IgD-negative memory B cell (primary cell): ENCODE results near the gene BMPR1B. TPM values are rescaled to one million over a fixed set of nuclear protein-coding genes. Genes with fewer than 3 reads are reported as not detected.
"Not testable (repeated sequence)": the region's sequence is repeated elsewhere in the genome, so short reads cannot be mapped to it uniquely, and the experiment has no call there.

Source experiments
- H3K27ac Mint-ChIP-seq, 3 donors: one replicate each; pipeline ENCODE4 v1.8.0; 2020 to 2022; ENCODE audit warnings: mild to moderate bottlenecking in 3 of 3, mixed read lengths in 3 of 3, moderate library complexity in 1 of 3
- H3K27me3 Mint-ChIP-seq: one replicate; pipeline ENCODE4 v1.8.0; 2021; ENCODE audit warnings: mixed read lengths
- H3K36me3 Mint-ChIP-seq: one replicate; pipeline ENCODE4 v1.8.0; 2020; ENCODE audit warnings: mild to moderate bottlenecking, mixed read lengths
- H3K4me1 Mint-ChIP-seq, 3 donors: one replicate each; pipeline ENCODE4 v1.8.0; 2020 to 2022; ENCODE audit warnings: mixed read lengths in 3 of 3, mild to moderate bottlenecking in 1 of 3
- H3K4me3 Mint-ChIP-seq, 4 donors: one replicate each; pipeline ENCODE4 v1.8.0; 2020 to 2022; ENCODE audit warnings: mild to moderate bottlenecking in 4 of 4, mixed read lengths in 4 of 4, moderate library complexity in 3 of 4
- H3K9me3 Mint-ChIP-seq, 3 donors: one replicate each; pipeline ENCODE4 v1.8.0; 2020 to 2021; ENCODE audit warnings: mixed read lengths in 3 of 3, mild to moderate bottlenecking in 1 of 3
- polyA plus RNA-seq: library from polyadenylated mRNA; unstranded; fragments of 300-500 nt; fragmentation: Illumina TruSeq; gene quantifications from one replicate; pipeline ENCODE4 v1.2.3, GENCODE V29; 2021

BMPR1B gene
- polyA plus RNA-seq, 1 donor from 2014 or later: not detected

- Mint-ChIP-seq H3K27ac (peak overlapping the region in 1 of 3 donors; percentile 59), H3K36me3 (no peaks in the 10 kb centered on the region), H3K9me3 (peaks cover 0 to 2% (median 0%) of the 10 kb centered on the region in 3 donors), H3K27me3 (peaks cover 7% of the 10 kb centered on the region), H3K4me3 (no peak overlapping the region), H3K4me1 (no peaks in the 10 kb centered on the region)
Measured at GRCh38 chr4:95161781-95162469, 404.2 kb downstream of the BMPR1B start.

GRCh38 chr4:95162867-95163266 lies 405.1 kb downstream of the BMPR1B start:
- Mint-ChIP-seq H3K4me3 (no peak overlapping the region), H3K9me3 (peaks cover 0 to 2% (median 0%) of the 10 kb centered on the region in 3 donors), H3K27ac (no peak overlapping the region), H3K27me3 (peaks cover 7% of the 10 kb centered on the region), H3K36me3 (no peaks in the 10 kb centered on the region), H3K4me1 (no peaks in the 10 kb centered on the region)

GRCh38 chr4:95165926-95166524 lies 408.3 kb downstream of the BMPR1B start:
- no peak overlapping the region for H3K4me3 Mint-ChIP-seq
- H3K4me1 Mint-ChIP-seq: no peaks in the 10 kb centered on the region

GRCh38 chr4:95167805-95168204 lies 410.1 kb downstream of the BMPR1B start:
- H3K9me3 Mint-ChIP-seq: peaks cover 0 to 2% (median 0%) of the 10 kb centered on the region in 3 donors
- H3K36me3 Mint-ChIP-seq: no peaks in the 10 kb centered on the region
- H3K27me3 Mint-ChIP-seq: no peaks in the 10 kb centered on the region
- no peaks in the 10 kb centered on the region for H3K4me1 Mint-ChIP-seq
- no peak overlapping the region for H3K27ac Mint-ChIP-seq
- H3K4me3 Mint-ChIP-seq: no peak overlapping the region

More at GRCh38 chr4:95165926-95166524, 408.3 kb downstream of the BMPR1B start:
- no peak overlapping the region for H3K27ac Mint-ChIP-seq
- no peaks in the 10 kb centered on the region for H3K9me3 Mint-ChIP-seq
- H3K36me3 Mint-ChIP-seq: no peaks in the 10 kb centered on the region
- no peaks in the 10 kb centered on the region for H3K27me3 Mint-ChIP-seq

- peaks cover 0 to 2% (median 0%) of the 10 kb centered on the region in 3 donors for H3K9me3 Mint-ChIP-seq
- no peaks in the 10 kb centered on the region for H3K27me3 Mint-ChIP-seq
- no peak overlapping the region for H3K4me3 Mint-ChIP-seq
- H3K36me3 Mint-ChIP-seq: no peaks in the 10 kb centered on the region
- H3K27ac Mint-ChIP-seq: peak overlapping the region in 1 of 3 donors; percentile 2
- H3K4me1 Mint-ChIP-seq: no peaks in the 10 kb centered on the region
Measured at GRCh38 chr4:95170176-95170575, 412.4 kb downstream of the BMPR1B start.

- not testable (repeated sequence) for H3K36me3 Mint-ChIP-seq, H3K27ac Mint-ChIP-seq, H3K4me1 Mint-ChIP-seq, H3K27me3 Mint-ChIP-seq, H3K4me3 Mint-ChIP-seq, H3K9me3 Mint-ChIP-seq
Measured at GRCh38 chr4:95171377-95171776, 413.6 kb downstream of the BMPR1B start.

- peaks cover 0 to 2% (median 0%) of the 10 kb centered on the region in 3 donors for H3K9me3 Mint-ChIP-seq
- no peak overlapping the region for H3K27ac Mint-ChIP-seq
- peaks cover 2% of the 10 kb centered on the region for H3K36me3 Mint-ChIP-seq
- no peaks in the 10 kb centered on the region for H3K4me1 Mint-ChIP-seq
- H3K27me3 Mint-ChIP-seq: peaks cover 3% of the 10 kb centered on the region
- no peak overlapping the region for H3K4me3 Mint-ChIP-seq
Measured at GRCh38 chr4:95178938-95179337, 421.2 kb downstream of the BMPR1B start.

- Mint-ChIP-seq H3K4me3 (peak overlapping the region in 1 of 4 donors; percentile 63), H3K27ac (no peak overlapping the region), H3K27me3 (peaks cover 3% of the 10 kb centered on the region), H3K9me3 (peaks cover 0 to 2% (median 0%) of the 10 kb centered on the region in 3 donors), H3K36me3 (peaks cover 2% of the 10 kb centered on the region), H3K4me1 (no peaks in the 10 kb centered on the region)
Measured at GRCh38 chr4:95180531-95181242, 422.9 kb downstream of the BMPR1B start.

- no peaks in the 10 kb centered on the region for H3K4me1 Mint-ChIP-seq
- peaks cover 3% of the 10 kb centered on the region for H3K27me3 Mint-ChIP-seq
- peaks cover 0 to 2% (median 0%) of the 10 kb centered on the region in 3 donors for H3K9me3 Mint-ChIP-seq
- no peak overlapping the region for H3K4me3 Mint-ChIP-seq
- H3K27ac Mint-ChIP-seq: no peak overlapping the region
- H3K36me3 Mint-ChIP-seq: peaks cover 2% of the 10 kb centered on the region
Measured at GRCh38 chr4:95181243-95181995, 423.7 kb downstream of the BMPR1B start.

- Mint-ChIP-seq H3K4me1 (no peaks in the 10 kb centered on the region), H3K27ac (no peak overlapping the region), H3K9me3 (peaks cover 0 to 2% (median 0%) of the 10 kb centered on the region in 3 donors), H3K36me3 (peaks cover 2% of the 10 kb centered on the region), H3K4me3 (no peak overlapping the region), H3K27me3 (peaks cover 3% of the 10 kb centered on the region)
Measured at GRCh38 chr4:95181996-95182306, 424.2 kb downstream of the BMPR1B start.

- H3K9me3 Mint-ChIP-seq: peaks cover 0 to 4% (median 2%) of the 10 kb centered on the region in 3 donors
- H3K27me3 Mint-ChIP-seq: peaks cover 3% of the 10 kb centered on the region
- H3K27ac Mint-ChIP-seq: no peak overlapping the region
- H3K4me3 Mint-ChIP-seq: no peak overlapping the region
- no peaks in the 10 kb centered on the region for H3K4me1 Mint-ChIP-seq
- H3K36me3 Mint-ChIP-seq: peaks cover 2% of the 10 kb centered on the region
Measured at GRCh38 chr4:95183656-95184408, 426.1 kb downstream of the BMPR1B start.

- Mint-ChIP-seq H3K27me3 (no peaks in the 10 kb centered on the region), H3K9me3 (peaks cover 0 to 4% (median 2%) of the 10 kb centered on the region in 3 donors), H3K27ac (no peak overlapping the region)
Measured at GRCh38 chr4:95186666-95187065, 428.9 kb downstream of the BMPR1B start.

GRCh38 chr4:95188701-95189370 lies 431.1 kb downstream of the BMPR1B start:
- Mint-ChIP-seq H3K9me3 (peaks cover 0 to 7% (median 3%) of the 10 kb centered on the region in 3 donors), H3K27me3 (no peaks in the 10 kb centered on the region), H3K4me3 (no peak overlapping the region), H3K4me1 (no peaks in the 10 kb centered on the region), H3K36me3 (no peaks in the 10 kb centered on the region), H3K27ac (no peak overlapping the region)

More at GRCh38 chr4:95186666-95187065, 428.9 kb downstream of the BMPR1B start:
- H3K4me3 Mint-ChIP-seq: no peak overlapping the region
- H3K36me3 Mint-ChIP-seq: peaks cover 2% of the 10 kb centered on the region
- no peaks in the 10 kb centered on the region for H3K4me1 Mint-ChIP-seq
